Smooth muscle cell (in vitro differentiated cells): ENCODE results near the gene PYHIN1. TPM values are rescaled to one million over a fixed set of nuclear protein-coding genes. Genes with fewer than 3 reads are reported as not detected.

ENCODE experiments used
- DNase-seq: peaks from one replicate; lab custom pipeline; 2025; ENCODE audit not compliant: unreplicated experiment; lab: John Stamatoyannopoulos, UW
- H2AFZ ChIP-seq: fragments of 200-600 bp; sonication (generic); 2 replicates; pipeline ENCODE4 v1.6.0; 2016; ENCODE audit warnings: antibody characterized with exemption, low read depth, mild to moderate bottlenecking
- H3F3A ChIP-seq: fragments of 200-600 bp; sonication (generic); 2 replicates; pipeline ENCODE4 v1.6.0; 2017; ENCODE audit warnings: antibody characterized with exemption, low read depth
- H3K27ac ChIP-seq: fragments of 200-600 bp; sonication (generic); 2 replicates; pipeline ENCODE4 v1.5.1; 2016; ENCODE audit warnings: low read depth, mild to moderate bottlenecking
- H3K27me3 ChIP-seq: fragments of 200-600 bp; sonication (generic); 2 replicates; pipeline ENCODE4 v1.6.1; 2016; ENCODE audit warnings: low read depth, mild to moderate bottlenecking
- H3K36me3 ChIP-seq: fragments of 200-600 bp; sonication (generic); 2 replicates; pipeline ENCODE4 v1.5.1; 2016; ENCODE audit warnings: low read depth
- H3K4me1 ChIP-seq: fragments of 200-600 bp; sonication (generic); 2 replicates; pipeline ENCODE4 v1.5.1; 2016; ENCODE audit warnings: low read depth
- H3K4me2 ChIP-seq: fragments of 200-600 bp; sonication (generic); 2 replicates; pipeline ENCODE4 v1.6.0; 2016; ENCODE audit warnings: mild to moderate bottlenecking
- H3K4me3 ChIP-seq: fragments of 200-600 bp; sonication (generic); 2 replicates; pipeline ENCODE4 v1.5.1; 2016; ENCODE audit warnings: mild to moderate bottlenecking
- H3K79me2 ChIP-seq: fragments of 200-600 bp; sonication (generic); 2 replicates; pipeline ENCODE4 v1.6.0; 2016; ENCODE audit warnings: low read depth, mild to moderate bottlenecking
- H3K9ac ChIP-seq: fragments of 200-600 bp; sonication (generic); 2 replicates; pipeline ENCODE4 v1.6.0; 2016; ENCODE audit warnings: low read depth
- H3K9me3 ChIP-seq: fragments of 200-600 bp; sonication (generic); replicated peaks from 2 replicates; pipeline ENCODE4 v1.5.1; 2016; ENCODE audit warnings: low read depth
- H4K20me1 ChIP-seq: fragments of 200-600 bp; sonication (generic); 2 replicates; pipeline ENCODE4 v1.6.0; 2016; ENCODE audit warnings: low read depth
- WGBS: methylation state at CpG from one replicate; pipeline ENCODE4 v1.1.7; 2016; ENCODE audit warnings: low lambda C conversion rate; 5-methylcytosine and 5-hydroxymethylcytosine counted together
- polyA plus RNA-seq: library from polyadenylated mRNA; unstranded; fragments of >200 nt; fragmentation: Nextera tagmentation; extraction: Ambion mirVana; gene quantifications from 2 replicates; pipeline ENCODE4 v1.2.1, GENCODE V29; 2016
- total RNA-seq: library from RNA; depleted of rRNA; stranded (reverse); fragments of >200 nt; gene quantifications from 2 replicates; pipeline ENCODE4 v1.2.3, GENCODE V29; 2014
- TF ChIP-seq, protein P1 (sequence below): fragments of 200-600 bp; sonication (generic); IDR thresholded peaks from 2 replicates; pipeline ENCODE4 v1.5.1; 2017; ENCODE audit warnings: borderline replicate concordance, mild to moderate bottlenecking, antibody characterized with exemption; ENCODE audit not compliant: insufficient read depth, poor library complexity, severe bottlenecking

The PYHIN1 gene
- total and polyA plus RNA-seq, 2 experiments from 2014 or later = 0.22 TPM; not detected in 1

DNA sequence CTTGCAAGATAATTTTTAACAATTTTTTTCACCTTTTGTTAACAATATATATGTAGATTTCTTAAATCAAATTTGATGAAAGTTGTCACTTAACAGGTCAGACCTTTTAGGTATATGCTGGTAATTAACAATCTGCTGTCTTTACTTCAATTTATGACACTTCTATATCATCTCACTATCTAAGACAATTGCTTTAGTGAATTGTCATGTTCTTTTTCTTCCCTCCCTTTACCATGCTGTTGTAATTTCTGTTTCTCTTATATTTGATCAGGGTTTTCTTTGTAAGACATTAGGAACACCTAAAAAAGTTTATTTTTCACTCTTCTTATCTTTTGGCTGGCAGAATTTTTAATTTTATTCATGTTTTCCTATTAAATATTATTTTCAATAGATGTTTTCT is 80.4 kb downstream of the PYHIN1 start:
- peaks cover 20% of the 10 kb centered on the region for H3K4me1 ChIP-seq
- H3K27ac ChIP-seq = peak overlapping the region; percentile 98
- no peak overlapping the region for H2AFZ ChIP-seq
- peaks cover 5% of the 10 kb centered on the region for H4K20me1 ChIP-seq
- TF ChIP-seq, protein P1, sequence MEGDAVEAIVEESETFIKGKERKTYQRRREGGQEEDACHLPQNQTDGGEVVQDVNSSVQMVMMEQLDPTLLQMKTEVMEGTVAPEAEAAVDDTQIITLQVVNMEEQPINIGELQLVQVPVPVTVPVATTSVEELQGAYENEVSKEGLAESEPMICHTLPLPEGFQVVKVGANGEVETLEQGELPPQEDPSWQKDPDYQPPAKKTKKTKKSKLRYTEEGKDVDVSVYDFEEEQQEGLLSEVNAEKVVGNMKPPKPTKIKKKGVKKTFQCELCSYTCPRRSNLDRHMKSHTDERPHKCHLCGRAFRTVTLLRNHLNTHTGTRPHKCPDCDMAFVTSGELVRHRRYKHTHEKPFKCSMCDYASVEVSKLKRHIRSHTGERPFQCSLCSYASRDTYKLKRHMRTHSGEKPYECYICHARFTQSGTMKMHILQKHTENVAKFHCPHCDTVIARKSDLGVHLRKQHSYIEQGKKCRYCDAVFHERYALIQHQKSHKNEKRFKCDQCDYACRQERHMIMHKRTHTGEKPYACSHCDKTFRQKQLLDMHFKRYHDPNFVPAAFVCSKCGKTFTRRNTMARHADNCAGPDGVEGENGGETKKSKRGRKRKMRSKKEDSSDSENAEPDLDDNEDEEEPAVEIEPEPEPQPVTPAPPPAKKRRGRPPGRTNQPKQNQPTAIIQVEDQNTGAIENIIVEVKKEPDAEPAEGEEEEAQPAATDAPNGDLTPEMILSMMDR = no peak
- peaks cover 13% of the 10 kb centered on the region for H3F3A ChIP-seq
- peak overlapping the region; percentile 89 for H3K4me2 ChIP-seq
- H3K9ac ChIP-seq = peak overlapping the region; percentile 91
- no peaks in the 10 kb centered on the region for H3K27me3 ChIP-seq
- DNase-seq = no peak
- peaks cover 65% of the 10 kb centered on the region for H3K79me2 ChIP-seq
- no peaks in the 10 kb centered on the region for H3K9me3 ChIP-seq
- peak overlapping the region; percentile 67 for H3K4me3 ChIP-seq
- peaks cover 15% of the 10 kb centered on the region for H3K36me3 ChIP-seq

DNA sequence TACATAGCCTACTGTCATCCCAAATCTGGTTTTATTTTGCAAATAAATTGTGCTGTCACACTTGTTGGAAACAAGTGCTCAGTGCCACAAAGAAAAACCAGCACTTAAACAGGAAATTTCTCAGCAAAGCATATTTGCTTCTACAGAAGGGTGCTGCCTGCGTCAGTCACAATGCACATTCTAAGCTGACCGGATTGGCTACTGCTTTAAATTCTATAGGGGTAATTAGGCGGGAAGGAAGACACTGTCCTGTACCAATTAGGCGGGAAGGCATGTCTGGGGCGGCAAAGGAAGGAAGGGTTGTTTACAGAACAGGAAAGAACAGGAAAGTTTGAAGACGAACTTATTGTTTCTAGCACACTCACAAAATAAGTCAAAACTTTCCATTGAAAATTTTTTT is 81.1 kb downstream of the PYHIN1 start:
- peak overlapping the region; percentile 89 for H3K4me2 ChIP-seq
- 55% methylated on average over 6 of the region's 6 CpGs for WGBS
- H3K4me3 ChIP-seq = peak overlapping the region; percentile 67
- peaks cover 9% of the 10 kb centered on the region for H4K20me1 ChIP-seq
- peaks cover 18% of the 10 kb centered on the region for H3K36me3 ChIP-seq
- no peaks in the 10 kb centered on the region for H3K9me3 ChIP-seq
- TF ChIP-seq, protein P1 = no peak
- H2AFZ ChIP-seq = no peak overlapping the region
- H3K4me1 ChIP-seq = peaks cover 17% of the 10 kb centered on the region
- no peak overlapping the region for H3K9ac ChIP-seq
- H3K79me2 ChIP-seq = peaks cover 70% of the 10 kb centered on the region
- no peaks in the 10 kb centered on the region for H3K27me3 ChIP-seq
- DNase-seq = no peak
- peaks cover 13% of the 10 kb centered on the region for H3F3A ChIP-seq
- peak overlapping the region; percentile 98 for H3K27ac ChIP-seq

- peaks cover 33% of the 10 kb centered on the region for H3K36me3 ChIP-seq
- peaks cover 10% of the 10 kb centered on the region for H4K20me1 ChIP-seq
- peak overlapping the region; percentile 89 for H3K4me2 ChIP-seq
- TF ChIP-seq, protein P1 = no peak
- no peak for DNase-seq
- H3K4me3 ChIP-seq = no peak overlapping the region
- H3K4me1 ChIP-seq = peaks cover 12% of the 10 kb centered on the region
- H3K79me2 ChIP-seq = peaks cover 79% of the 10 kb centered on the region
- WGBS = 99% methylated on average over 3 of the region's 3 CpGs
- H2AFZ ChIP-seq = no peak overlapping the region
- no peak overlapping the region for H3K9ac ChIP-seq
- H3K9me3 ChIP-seq = no peaks in the 10 kb centered on the region
- peaks cover 4% of the 10 kb centered on the region for H3F3A ChIP-seq
- no peak overlapping the region for H3K27ac ChIP-seq
- H3K27me3 ChIP-seq = no peaks in the 10 kb centered on the region
Measured at GRCh38 chr1:159014003-159014571, 82.7 kb downstream of the PYHIN1 start.

- Histone ChIP-seq H3K27ac (no peak overlapping the region), H3K4me2 (peak overlapping the region; percentile 9), H3K79me2 (peaks cover 85% of the 10 kb centered on the region), H3K4me1 (peaks cover 12% of the 10 kb centered on the region), H4K20me1 (peaks cover 13% of the 10 kb centered on the region), H2AFZ (no peak overlapping the region), H3K27me3 (no peaks in the 10 kb centered on the region), H3K4me3 (no peak overlapping the region), H3K9ac (no peak overlapping the region), H3F3A (no peaks in the 10 kb centered on the region), H3K9me3 (no peaks in the 10 kb centered on the region), H3K36me3 (peaks cover 38% of the 10 kb centered on the region)
- DNase-seq = no peak
- TF ChIP-seq, protein P1 = no peak
- 93% methylated on average over 3 of the region's 3 CpGs for WGBS
Measured at GRCh38 chr1:159014851-159015250, 83.5 kb downstream of the PYHIN1 start.
